ENCODE data around the gene ANTXRL.

DNA sequence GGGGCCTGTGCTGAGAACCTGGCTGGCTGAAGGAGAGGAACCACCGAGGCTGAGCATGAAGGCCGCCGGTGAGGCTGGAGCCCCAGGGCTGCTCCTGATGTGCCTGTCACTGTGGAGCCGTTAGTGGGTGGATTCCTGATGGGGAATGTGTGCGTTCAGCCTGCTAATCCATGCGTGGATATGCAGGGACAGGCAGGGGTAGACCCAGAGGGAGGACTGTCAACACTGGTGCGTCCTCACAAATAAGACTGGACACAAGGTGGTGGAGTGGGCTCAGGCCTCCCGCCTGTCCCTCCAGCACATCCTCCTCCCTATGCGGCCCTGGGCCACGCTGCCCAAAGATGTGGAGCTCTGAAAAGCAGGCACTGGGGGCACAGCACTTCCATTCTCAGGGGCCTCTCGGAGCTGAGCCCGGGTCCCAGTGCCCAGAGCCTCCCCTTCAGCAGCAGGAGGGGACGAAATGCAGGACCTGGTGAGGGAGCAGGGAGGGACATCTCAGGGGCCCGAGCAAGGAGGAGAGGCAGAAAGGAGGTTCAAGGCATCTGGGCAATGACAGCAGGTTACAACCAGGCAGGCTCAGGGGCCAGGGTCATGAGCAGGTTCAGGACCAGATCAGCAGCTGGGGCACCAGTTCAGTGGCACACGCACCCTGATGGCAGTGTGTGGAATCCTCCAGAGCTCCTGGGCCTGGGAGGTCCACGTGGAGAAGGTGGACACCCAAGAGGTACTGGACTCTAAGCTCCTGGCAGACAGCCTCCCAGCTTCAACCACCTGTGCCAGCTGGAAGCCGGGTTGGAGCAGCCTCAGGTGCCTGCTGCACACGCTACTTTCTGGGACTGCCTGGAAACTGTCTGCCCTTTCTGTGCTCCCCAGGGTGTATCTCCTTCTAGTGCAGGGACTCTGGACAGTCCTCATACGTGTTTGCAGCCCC lies 33.5 kb upstream of the ANTXRL start:
- TF ChIP-seq, protein P1, sequence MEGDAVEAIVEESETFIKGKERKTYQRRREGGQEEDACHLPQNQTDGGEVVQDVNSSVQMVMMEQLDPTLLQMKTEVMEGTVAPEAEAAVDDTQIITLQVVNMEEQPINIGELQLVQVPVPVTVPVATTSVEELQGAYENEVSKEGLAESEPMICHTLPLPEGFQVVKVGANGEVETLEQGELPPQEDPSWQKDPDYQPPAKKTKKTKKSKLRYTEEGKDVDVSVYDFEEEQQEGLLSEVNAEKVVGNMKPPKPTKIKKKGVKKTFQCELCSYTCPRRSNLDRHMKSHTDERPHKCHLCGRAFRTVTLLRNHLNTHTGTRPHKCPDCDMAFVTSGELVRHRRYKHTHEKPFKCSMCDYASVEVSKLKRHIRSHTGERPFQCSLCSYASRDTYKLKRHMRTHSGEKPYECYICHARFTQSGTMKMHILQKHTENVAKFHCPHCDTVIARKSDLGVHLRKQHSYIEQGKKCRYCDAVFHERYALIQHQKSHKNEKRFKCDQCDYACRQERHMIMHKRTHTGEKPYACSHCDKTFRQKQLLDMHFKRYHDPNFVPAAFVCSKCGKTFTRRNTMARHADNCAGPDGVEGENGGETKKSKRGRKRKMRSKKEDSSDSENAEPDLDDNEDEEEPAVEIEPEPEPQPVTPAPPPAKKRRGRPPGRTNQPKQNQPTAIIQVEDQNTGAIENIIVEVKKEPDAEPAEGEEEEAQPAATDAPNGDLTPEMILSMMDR (IDR thresholded peaks at IDR 0.05; ENCODE audit: low read depth, low read length, missing input control) = no peak
- no peak for TF ChIP-seq JUND (IDR thresholded peaks at IDR 0.05)
- TF ChIP-seq TAF1 (conservative IDR thresholded peaks at IDR 0.05) = no peak
- TF ChIP-seq, protein P2, sequence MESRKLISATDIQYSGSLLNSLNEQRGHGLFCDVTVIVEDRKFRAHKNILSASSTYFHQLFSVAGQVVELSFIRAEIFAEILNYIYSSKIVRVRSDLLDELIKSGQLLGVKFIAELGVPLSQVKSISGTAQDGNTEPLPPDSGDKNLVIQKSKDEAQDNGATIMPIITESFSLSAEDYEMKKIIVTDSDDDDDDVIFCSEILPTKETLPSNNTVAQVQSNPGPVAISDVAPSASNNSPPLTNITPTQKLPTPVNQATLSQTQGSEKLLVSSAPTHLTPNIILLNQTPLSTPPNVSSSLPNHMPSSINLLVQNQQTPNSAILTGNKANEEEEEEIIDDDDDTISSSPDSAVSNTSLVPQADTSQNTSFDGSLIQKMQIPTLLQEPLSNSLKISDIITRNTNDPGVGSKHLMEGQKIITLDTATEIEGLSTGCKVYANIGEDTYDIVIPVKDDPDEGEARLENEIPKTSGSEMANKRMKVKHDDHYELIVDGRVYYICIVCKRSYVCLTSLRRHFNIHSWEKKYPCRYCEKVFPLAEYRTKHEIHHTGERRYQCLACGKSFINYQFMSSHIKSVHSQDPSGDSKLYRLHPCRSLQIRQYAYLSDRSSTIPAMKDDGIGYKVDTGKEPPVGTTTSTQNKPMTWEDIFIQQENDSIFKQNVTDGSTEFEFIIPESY (IDR thresholded peaks at IDR 0.05) = no peak
- TF ChIP-seq RAD21 (IDR thresholded peaks at IDR 0.05) = no peak
- no peak for TF ChIP-seq YY1 (IDR thresholded peaks at IDR 0.05)
- TF ChIP-seq, protein P3, sequence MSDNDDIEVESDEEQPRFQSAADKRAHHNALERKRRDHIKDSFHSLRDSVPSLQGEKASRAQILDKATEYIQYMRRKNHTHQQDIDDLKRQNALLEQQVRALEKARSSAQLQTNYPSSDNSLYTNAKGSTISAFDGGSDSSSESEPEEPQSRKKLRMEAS (IDR thresholded peaks at IDR 0.05) = no peak
- TF ChIP-seq RXRA (IDR thresholded peaks at IDR 0.05) = no peak
- no peak for TF ChIP-seq GABPA (IDR thresholded peaks at IDR 0.05 in 1 of 2, conservative IDR thresholded peaks at IDR 0.05 in 1 of 2)
- TF ChIP-seq, protein P4, sequence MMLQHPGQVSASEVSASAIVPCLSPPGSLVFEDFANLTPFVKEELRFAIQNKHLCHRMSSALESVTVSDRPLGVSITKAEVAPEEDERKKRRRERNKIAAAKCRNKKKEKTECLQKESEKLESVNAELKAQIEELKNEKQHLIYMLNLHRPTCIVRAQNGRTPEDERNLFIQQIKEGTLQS (IDR thresholded peaks at IDR 0.05) = no peak
- no peak for TF ChIP-seq SP1 (IDR thresholded peaks at IDR 0.05)
- TF ChIP-seq HNF4A (conservative IDR thresholded peaks at IDR 0.05) = no peak
